Mesodermal cell (in vitro differentiated cells): ENCODE measurements around the gene MYO1E.
"Not testable (repeated sequence)": the region's sequence is repeated elsewhere in the genome, so short reads cannot be mapped to it uniquely, and the experiment has no call there.

Experiments
- H3K27ac ChIP-seq: 2 replicates; pipeline ENCODE4 v1.7.0; 2013; ENCODE audit warnings: mild to moderate bottlenecking, low read depth, low read length, moderate library complexity; ENCODE audit not compliant: severe bottlenecking
- H3K36me3 ChIP-seq: 2 replicates; pipeline ENCODE4 v1.7.1; 2013; ENCODE audit warnings: mild to moderate bottlenecking, low read length, moderate library complexity; ENCODE audit not compliant: control insufficient read depth, insufficient read depth
- H3K4me1 ChIP-seq: one replicate; pipeline ENCODE4 v1.7.1; 2013; ENCODE audit warnings: mild to moderate bottlenecking, low read length; ENCODE audit not compliant: insufficient read depth, control insufficient read depth, poor library complexity, severe bottlenecking
- H3K4me3 ChIP-seq: 2 replicates; pipeline ENCODE4 v1.7.0; 2013; ENCODE audit warnings: low read length, control low read depth, mild to moderate bottlenecking; ENCODE audit not compliant: insufficient read depth, poor library complexity, severe bottlenecking; ENCODE audit errors: extremely low read depth
- H3K9me3 ChIP-seq: 2 replicates; pipeline ENCODE4 v1.7.1; 2013; ENCODE audit warnings: mild to moderate bottlenecking, low read length, moderate library complexity; ENCODE audit not compliant: control insufficient read depth
- WGBS, 2 experiments: methylation state at CpG; one replicate each; pipeline ENCODE4 v1.1.5; 2013; ENCODE audit warnings: missing lambda C conversion rate in 2 of 2; ENCODE audit not compliant: insufficient coverage in 2 of 2; 5-methylcytosine and 5-hydroxymethylcytosine counted together

The MYO1E gene

GRCh38 chr15:59137566-59137965 lies 235.1 kb downstream of the MYO1E start:
- WGBS, 2 experiments, result 27 to 50% methylated on average over 1 of the region's 2 CpGs
- Histone ChIP-seq H3K9me3 (no peaks in the 10 kb centered on the region), H3K36me3 (peaks cover 86% of the 10 kb centered on the region)

GRCh38 chr15:59133929-59134427 lies 238.7 kb downstream of the MYO1E start:
- H3K27ac ChIP-seq, result no peak overlapping the region
- 94 to 98% methylated on average over 5 to 6 of the region's 6 CpGs for WGBS, 2 experiments
- no peaks in the 10 kb centered on the region for H3K9me3 ChIP-seq
- H3K36me3 ChIP-seq, result peaks cover 94% of the 10 kb centered on the region
- H3K4me1 ChIP-seq, result no peaks in the 10 kb centered on the region
- no peak overlapping the region for H3K4me3 ChIP-seq

More at GRCh38 chr15:59137566-59137965, 235.1 kb downstream of the MYO1E start:
- Histone ChIP-seq H3K4me3 (no peak overlapping the region), H3K27ac (no peak overlapping the region), H3K4me1 (no peaks in the 10 kb centered on the region)

- H3K4me1 ChIP-seq, result no peaks in the 10 kb centered on the region
- WGBS, 2 experiments, result 100% methylated on average over 1 of the region's 3 CpGs
- peaks cover 5% of the 10 kb centered on the region for H3K9me3 ChIP-seq
- H3K36me3 ChIP-seq, result peaks cover 93% of the 10 kb centered on the region
- H3K27ac ChIP-seq, result no peak overlapping the region
- no peak overlapping the region for H3K4me3 ChIP-seq
Observed at GRCh38 chr15:59131969-59132562, 240.6 kb downstream of the MYO1E start.

- 92 to 97% methylated on average over 10 to 15 of the region's 16 CpGs for WGBS, 2 experiments
- peaks cover 91% of the 10 kb centered on the region for H3K36me3 ChIP-seq
Observed at GRCh38 chr15:59131456-59131855, 241.2 kb downstream of the MYO1E start.

GRCh38 chr15:59127255-59127654 lies 245.4 kb downstream of the MYO1E start:
- not testable (repeated sequence) for H3K4me1 ChIP-seq, H3K9me3 ChIP-seq, H3K27ac ChIP-seq, H3K4me3 ChIP-seq
- no CpG with 5 or more reads among the region's 1 CpG for WGBS, 2 experiments
- peaks cover 93% of the 10 kb centered on the region for H3K36me3 ChIP-seq

More at GRCh38 chr15:59131456-59131855, 241.2 kb downstream of the MYO1E start:
- H3K4me1 ChIP-seq, result no peaks in the 10 kb centered on the region
- peaks cover 6% of the 10 kb centered on the region for H3K9me3 ChIP-seq
- H3K4me3 ChIP-seq, result no peak overlapping the region
- H3K27ac ChIP-seq, result no peak overlapping the region

GRCh38 chr15:59125683-59126082 lies 247.0 kb downstream of the MYO1E start:
- WGBS, 2 experiments, result 100% methylated on average over 1 of the region's 4 CpGs; no CpG with 5 or more reads in 1 of the 2 experiments

GRCh38 chr15:59124261-59124660 lies 248.4 kb downstream of the MYO1E start:
- H3K36me3 ChIP-seq, result peaks cover 88% of the 10 kb centered on the region

More at GRCh38 chr15:59125683-59126082, 247.0 kb downstream of the MYO1E start:
- not testable (repeated sequence) for H3K9me3 ChIP-seq, H3K4me1 ChIP-seq, H3K4me3 ChIP-seq, H3K27ac ChIP-seq
- H3K36me3 ChIP-seq, result peaks cover 91% of the 10 kb centered on the region

GRCh38 chr15:59120937-59121336 lies 251.7 kb downstream of the MYO1E start:
- H3K27ac ChIP-seq, result no peak overlapping the region
- peaks cover 92% of the 10 kb centered on the region for H3K36me3 ChIP-seq

More at GRCh38 chr15:59124261-59124660, 248.4 kb downstream of the MYO1E start:
- 100% methylated on average over 1 to 2 of the region's 2 CpGs for WGBS, 2 experiments
- H3K4me1 ChIP-seq, result no peaks in the 10 kb centered on the region
- no peak overlapping the region for H3K4me3 ChIP-seq
- H3K27ac ChIP-seq, result no peak overlapping the region
- H3K9me3 ChIP-seq, result peaks cover 8% of the 10 kb centered on the region

GRCh38 chr15:59119625-59120024 lies 253.0 kb downstream of the MYO1E start:
- peaks cover 92% of the 10 kb centered on the region for H3K36me3 ChIP-seq
- no peak overlapping the region for H3K27ac ChIP-seq
- WGBS, 2 experiments, result 83 to 85% methylated on average over 2 to 4 of the region's 5 CpGs

More at GRCh38 chr15:59120937-59121336, 251.7 kb downstream of the MYO1E start:
- Histone ChIP-seq H3K4me1 (no peaks in the 10 kb centered on the region), H3K9me3 (peaks cover 2% of the 10 kb centered on the region), H3K4me3 (no peak overlapping the region)
- WGBS, 2 experiments, result 96 to 99% methylated on average over 5 of the region's 5 CpGs

GRCh38 chr15:59116771-59117170 lies 255.9 kb downstream of the MYO1E start:
- H3K4me3 ChIP-seq, result no peak overlapping the region
- WGBS, 2 experiments, result 100% methylated on average over 2 of the region's 6 CpGs
- peaks cover 90% of the 10 kb centered on the region for H3K36me3 ChIP-seq
- no peaks in the 10 kb centered on the region for H3K9me3 ChIP-seq
- H3K27ac ChIP-seq, result no peak overlapping the region
- no peaks in the 10 kb centered on the region for H3K4me1 ChIP-seq

More at GRCh38 chr15:59119625-59120024, 253.0 kb downstream of the MYO1E start:
- H3K4me1 ChIP-seq, result no peaks in the 10 kb centered on the region
- H3K9me3 ChIP-seq, result no peaks in the 10 kb centered on the region
- no peak overlapping the region for H3K4me3 ChIP-seq

GRCh38 chr15:59116141-59116540 lies 256.5 kb downstream of the MYO1E start:
- Histone ChIP-seq H3K36me3 (peaks cover 90% of the 10 kb centered on the region), H3K9me3 (no peaks in the 10 kb centered on the region), H3K4me1 (no peaks in the 10 kb centered on the region), H3K4me3 (no peak overlapping the region), H3K27ac (no peak overlapping the region)
- WGBS, 2 experiments, result no CpG with 5 or more reads among the region's 1 CpG
